ENCODE measurements around the gene ANKRD55.

DNA sequence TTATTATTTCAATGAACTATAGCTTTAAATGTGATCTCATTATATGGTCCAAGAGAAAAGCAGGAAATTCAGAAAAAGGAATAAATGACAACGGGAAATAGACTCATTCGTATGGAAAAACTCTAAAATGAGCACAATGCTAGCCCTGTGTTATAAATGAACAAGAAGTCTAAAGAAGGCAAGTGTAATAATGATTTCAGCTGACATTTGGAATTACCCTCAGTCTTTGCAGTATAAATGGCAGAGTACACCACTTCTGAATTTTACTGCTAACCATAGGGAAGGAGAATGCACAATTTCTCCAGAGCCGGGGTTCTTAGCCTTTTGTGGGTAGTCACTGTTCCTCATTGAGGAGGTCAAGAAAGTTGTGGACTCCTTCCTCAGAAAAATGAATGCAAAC, 93.1 kb downstream of the ANKRD55 start:
- TF ChIP-seq, protein P1, sequence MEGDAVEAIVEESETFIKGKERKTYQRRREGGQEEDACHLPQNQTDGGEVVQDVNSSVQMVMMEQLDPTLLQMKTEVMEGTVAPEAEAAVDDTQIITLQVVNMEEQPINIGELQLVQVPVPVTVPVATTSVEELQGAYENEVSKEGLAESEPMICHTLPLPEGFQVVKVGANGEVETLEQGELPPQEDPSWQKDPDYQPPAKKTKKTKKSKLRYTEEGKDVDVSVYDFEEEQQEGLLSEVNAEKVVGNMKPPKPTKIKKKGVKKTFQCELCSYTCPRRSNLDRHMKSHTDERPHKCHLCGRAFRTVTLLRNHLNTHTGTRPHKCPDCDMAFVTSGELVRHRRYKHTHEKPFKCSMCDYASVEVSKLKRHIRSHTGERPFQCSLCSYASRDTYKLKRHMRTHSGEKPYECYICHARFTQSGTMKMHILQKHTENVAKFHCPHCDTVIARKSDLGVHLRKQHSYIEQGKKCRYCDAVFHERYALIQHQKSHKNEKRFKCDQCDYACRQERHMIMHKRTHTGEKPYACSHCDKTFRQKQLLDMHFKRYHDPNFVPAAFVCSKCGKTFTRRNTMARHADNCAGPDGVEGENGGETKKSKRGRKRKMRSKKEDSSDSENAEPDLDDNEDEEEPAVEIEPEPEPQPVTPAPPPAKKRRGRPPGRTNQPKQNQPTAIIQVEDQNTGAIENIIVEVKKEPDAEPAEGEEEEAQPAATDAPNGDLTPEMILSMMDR (IDR thresholded peaks at IDR 0.05; ENCODE audit: low read length) = no peak
- no peak for TF ChIP-seq EZH2 (optimal IDR thresholded peaks at IDR 0.05; ENCODE audit: low read depth, low read length)
